Heart left ventricle (tissue), 13 donors: Measurements from ENCODE around the gene PRR5L.

ENCODE experiments used
- CTCF ChIP-seq, 12 donors: fragments of 200-600 bp; sonication (generic) in 4 of 12; IDR thresholded peaks; one replicate each; pipeline versions ENCODE4 v1.5.0 to v1.8.0; 2018 to 2022; ENCODE audit warnings: antibody characterized with exemption in 12 of 12, mild to moderate bottlenecking in 5 of 12
- POLR2A ChIP-seq, 2 donors: fragments of 450-650 bp; IDR thresholded peaks; one replicate each; pipeline ENCODE4 v1.6.1; 2017; ENCODE audit warnings: antibody characterized with exemption in 2 of 2, mild to moderate bottlenecking in 2 of 2, moderate library complexity in 2 of 2
- donor health status: ischemic (EF 13 %, LVEDD 7.1; RV severe dilation, severe dysfunction).
- donor health status: DM: no; HTN: yes; CAD: no.
- donor health status: DM: no; HTN: no; CAD: no.
- donor health status: ischemic (EF 25% LVEDD 6.9; RV normal size, moderate dysfunction).
- donor health status: ischemic (EF 25% LVEDD 5.7; RV mildly dilated, moderate dysfunction).
- donor health status: ischemic (EF 35%, LVEDD 5.7; RV mildly dilated, moderate dysfunction).
- donor health status: nonischemic (EF 11% LVEDD 7.7; RV severe dilation, severe dysfunction).
- donor health status: DM: yes; HTN: yes; CAD: no.
- donor health status: PGD.
- donor health status: ischemic (EF 29% LVEDD 5.4; RV normal size, mild dysfunction).
- donor health status: nonischemic (EF 23%, LVEDD 6.1; RV moderate dilation, normal function).

- TF ChIP-seq CTCF (IDR thresholded peaks at IDR 0.05) = no peak
- TF ChIP-seq POLR2A (IDR thresholded peaks at IDR 0.05) = no peak
Measured at GRCh38 chr11:36449561-36450096, 153.5 kb downstream of the PRR5L start.
